Measurements from ENCODE around the gene ELL2.

ELL2 gene

GRCh38 chr5:95836544-95836943 lies 125.1 kb downstream of the ELL2 start:
- H3K56ac ChIP-seq (ENCODE audit: low read length), result no peak overlapping the region
- DNase-seq, result no peak
- H2BK5ac ChIP-seq (ENCODE audit: low read length), result no peak overlapping the region
- no peak overlapping the region for H2BK120ac ChIP-seq (ENCODE audit: low read depth, low read length)
- no peaks in the 10 kb centered on the region for H3K4me1 ChIP-seq (ENCODE audit: control insufficient read depth, low read depth, low read length)
- H3K18ac ChIP-seq (ENCODE audit: low read length), result no peak overlapping the region
- H3K23ac ChIP-seq (ENCODE audit: low read length), result no peak overlapping the region
- no peak overlapping the region for H4K5ac ChIP-seq (ENCODE audit: low read length)
- H3K27ac ChIP-seq (ENCODE audit: low read depth, low read length), result no peak overlapping the region
- H3K79me2 ChIP-seq (ENCODE audit: control insufficient read depth, insufficient read depth, low read length), result no peaks in the 10 kb centered on the region
- WGBS (ENCODE audit: extremely low coverage, insufficient coverage, low lambda C conversion rate), result no CpG with 5 or more reads among the region's 1 CpG
- no peaks in the 10 kb centered on the region for H3K36me3 ChIP-seq (ENCODE audit: control insufficient read depth, insufficient read depth, low read length)
- H3K4me3 ChIP-seq (ENCODE audit: low read length), result no peak overlapping the region
- no peak overlapping the region for H3K9ac ChIP-seq (ENCODE audit: low read length)
- no peaks in the 10 kb centered on the region for H3K27me3 ChIP-seq (ENCODE audit: insufficient read depth, low read length, poor library complexity)
- H3K4ac ChIP-seq (ENCODE audit: low read depth, low read length), result no peak overlapping the region
- H2AK5ac ChIP-seq (ENCODE audit: low read length), result no peak overlapping the region
- H2BK15ac ChIP-seq (replicated peaks; ENCODE audit: low read depth), result no peak overlapping the region
- no peak overlapping the region for H4K8ac ChIP-seq (ENCODE audit: low read depth, low read length)
- no peaks in the 10 kb centered on the region for H3K79me1 ChIP-seq (ENCODE audit: low read length)
- no peak overlapping the region for H3K4me2 ChIP-seq (ENCODE audit: low read length)

- no peak overlapping the region for H3K27ac ChIP-seq (ENCODE audit: low read depth, low read length)
- no peak overlapping the region for H4K5ac ChIP-seq (ENCODE audit: low read length)
- no peak overlapping the region for H3K9ac ChIP-seq (ENCODE audit: low read length)
- H3K4me3 ChIP-seq (ENCODE audit: low read length), result no peak overlapping the region
- no peaks in the 10 kb centered on the region for H3K79me1 ChIP-seq (ENCODE audit: low read length)
- H3K56ac ChIP-seq (ENCODE audit: low read length), result peak overlapping the region; percentile 50
- no peaks in the 10 kb centered on the region for H3K36me3 ChIP-seq (ENCODE audit: control insufficient read depth, insufficient read depth, low read length)
- H2BK15ac ChIP-seq (replicated peaks; ENCODE audit: low read depth), result no peak overlapping the region
- H4K8ac ChIP-seq (ENCODE audit: low read depth, low read length), result no peak overlapping the region
- H3K4me1 ChIP-seq (ENCODE audit: control insufficient read depth, low read depth, low read length), result no peaks in the 10 kb centered on the region
- no peak overlapping the region for H2BK5ac ChIP-seq (ENCODE audit: low read length)
- no peak overlapping the region for H3K4me2 ChIP-seq (ENCODE audit: low read length)
- H3K79me2 ChIP-seq (ENCODE audit: control insufficient read depth, insufficient read depth, low read length), result no peaks in the 10 kb centered on the region
- WGBS (ENCODE audit: extremely low coverage, insufficient coverage, low lambda C conversion rate), result no CpG with 5 or more reads among the region's 10 CpGs
- no peak overlapping the region for H3K4ac ChIP-seq (ENCODE audit: low read depth, low read length)
- no peak overlapping the region for H2AK5ac ChIP-seq (ENCODE audit: low read length)
- no peak overlapping the region for H3K23ac ChIP-seq (ENCODE audit: low read length)
- H3K18ac ChIP-seq (ENCODE audit: low read length), result no peak overlapping the region
- DNase-seq, result no peak
- no peaks in the 10 kb centered on the region for H3K27me3 ChIP-seq (ENCODE audit: insufficient read depth, low read length, poor library complexity)
- H2BK120ac ChIP-seq (ENCODE audit: low read depth, low read length), result no peak overlapping the region
Measured at GRCh38 chr5:95835682-95836385, 125.8 kb downstream of the ELL2 start.
